Prostate gland (tissue), 2 donors: ENCODE measurements around the gene COL1A2.

Experiments
- POLR2A ChIP-seq: fragments of 450-650 bp; IDR thresholded peaks from one replicate; pipeline ENCODE4 v1.6.1; 2016; ENCODE audit warnings: antibody characterized with exemption, mild to moderate bottlenecking
- POLR2AphosphoS5 ChIP-seq: sonication (generic); formaldehyde crosslinking; IDR thresholded peaks from one replicate; pipeline ENCODE4 v1.6.1; 2017; ENCODE audit warnings: antibody characterized with exemption
- TF ChIP-seq, protein P1 (sequence below), 4 experiments: fragments of 200-600 bp in 2 of 4; fragments of 450-650 bp in 2 of 4; sonication (generic) in 2 of 4; IDR thresholded peaks; 1 replicate in 3 of 4; 2 replicates in 1 of 4; pipeline ENCODE4 v1.5.1; 2016 to 2019; ENCODE audit warnings: antibody characterized with exemption in 4 of 4, mild to moderate bottlenecking in 2 of 4, moderate library complexity in 2 of 4

DNA sequence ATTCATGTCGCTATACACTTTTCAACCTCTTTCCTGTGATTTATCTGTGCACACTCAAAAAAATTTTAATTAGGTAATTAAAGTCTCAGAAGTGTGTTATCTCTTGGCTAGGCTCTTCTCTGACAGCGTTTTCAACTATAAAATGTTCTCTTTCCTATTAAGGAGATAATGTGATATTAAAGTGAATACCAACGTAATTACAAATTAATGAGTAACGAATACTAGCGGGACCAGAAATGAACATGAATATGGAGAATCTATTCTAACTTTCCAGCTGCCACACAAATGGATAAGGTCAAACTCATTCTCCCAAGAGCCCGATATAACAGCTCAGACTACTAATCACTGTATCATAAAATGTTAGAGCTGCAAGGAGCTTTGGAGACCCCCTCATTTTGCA, 12.0 kb downstream of the COL1A2 start:
- TF ChIP-seq, protein P1, sequence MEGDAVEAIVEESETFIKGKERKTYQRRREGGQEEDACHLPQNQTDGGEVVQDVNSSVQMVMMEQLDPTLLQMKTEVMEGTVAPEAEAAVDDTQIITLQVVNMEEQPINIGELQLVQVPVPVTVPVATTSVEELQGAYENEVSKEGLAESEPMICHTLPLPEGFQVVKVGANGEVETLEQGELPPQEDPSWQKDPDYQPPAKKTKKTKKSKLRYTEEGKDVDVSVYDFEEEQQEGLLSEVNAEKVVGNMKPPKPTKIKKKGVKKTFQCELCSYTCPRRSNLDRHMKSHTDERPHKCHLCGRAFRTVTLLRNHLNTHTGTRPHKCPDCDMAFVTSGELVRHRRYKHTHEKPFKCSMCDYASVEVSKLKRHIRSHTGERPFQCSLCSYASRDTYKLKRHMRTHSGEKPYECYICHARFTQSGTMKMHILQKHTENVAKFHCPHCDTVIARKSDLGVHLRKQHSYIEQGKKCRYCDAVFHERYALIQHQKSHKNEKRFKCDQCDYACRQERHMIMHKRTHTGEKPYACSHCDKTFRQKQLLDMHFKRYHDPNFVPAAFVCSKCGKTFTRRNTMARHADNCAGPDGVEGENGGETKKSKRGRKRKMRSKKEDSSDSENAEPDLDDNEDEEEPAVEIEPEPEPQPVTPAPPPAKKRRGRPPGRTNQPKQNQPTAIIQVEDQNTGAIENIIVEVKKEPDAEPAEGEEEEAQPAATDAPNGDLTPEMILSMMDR (IDR thresholded peaks at IDR 0.05) = no peak
- no peak for TF ChIP-seq POLR2A
- no peak for TF ChIP-seq POLR2AphosphoS5
